Endothelial cell of umbilical vein (primary cell): Measurements from ENCODE around the gene GPRIN1.

ENCODE experiments used
- POLR2A ChIP-seq: IDR thresholded peaks from 2 replicates; pipeline ENCODE4 v1.6.1; 2012; ENCODE audit warnings: low read depth, mild to moderate bottlenecking, control low read depth, low read length
- POLR2AphosphoS5 ChIP-seq: IDR thresholded peaks from 2 replicates; pipeline ENCODE4 v1.6.1; 2012; ENCODE audit warnings: low read depth, mild to moderate bottlenecking, control low read depth, low read length, moderate library complexity; ENCODE audit not compliant: insufficient read depth
- TF ChIP-seq, protein P1 (sequence below), 2 donors: IDR thresholded peaks; 1 replicate in 1 of 2; 2 replicates in 1 of 2; pipeline ENCODE4 v1.5.1; 2011; ENCODE audit warnings: low read length in 2 of 2, mild to moderate bottlenecking in 2 of 2, moderate library complexity in 2 of 2, control low read depth in 1 of 2, inconsistent platforms in 1 of 2, low read depth in 1 of 2; ENCODE audit not compliant: insufficient read depth in 1 of 2; ENCODE audit errors: extremely low read depth in 1 of 2

DNA sequence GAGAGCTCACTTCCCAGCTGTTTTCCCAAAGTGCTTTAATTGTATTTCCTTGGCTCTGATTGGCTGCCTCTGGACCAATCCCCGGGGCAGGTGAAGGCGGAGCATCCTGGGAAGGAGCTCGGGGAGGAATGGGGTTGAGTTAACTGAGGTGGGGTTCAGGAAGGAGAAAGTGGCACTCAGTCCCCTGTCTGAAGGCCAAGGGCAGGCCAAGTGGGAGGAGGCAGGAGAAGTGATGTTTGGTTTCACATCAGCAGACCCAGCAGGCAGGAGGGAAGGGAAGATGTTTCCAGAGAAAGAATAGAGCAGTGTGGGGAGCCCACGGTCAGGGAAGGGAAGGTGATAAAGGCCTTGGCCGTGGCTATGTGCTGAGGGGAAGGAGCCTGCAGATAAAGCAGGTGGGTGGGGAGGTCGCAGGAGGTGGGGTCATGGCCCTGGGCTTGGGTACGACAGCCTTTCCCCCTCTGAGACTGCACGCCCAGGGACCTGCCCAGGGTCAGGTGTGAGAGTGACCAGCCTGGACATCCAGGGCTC, 40.5 kb upstream of the GPRIN1 start:
- TF ChIP-seq, protein P1, sequence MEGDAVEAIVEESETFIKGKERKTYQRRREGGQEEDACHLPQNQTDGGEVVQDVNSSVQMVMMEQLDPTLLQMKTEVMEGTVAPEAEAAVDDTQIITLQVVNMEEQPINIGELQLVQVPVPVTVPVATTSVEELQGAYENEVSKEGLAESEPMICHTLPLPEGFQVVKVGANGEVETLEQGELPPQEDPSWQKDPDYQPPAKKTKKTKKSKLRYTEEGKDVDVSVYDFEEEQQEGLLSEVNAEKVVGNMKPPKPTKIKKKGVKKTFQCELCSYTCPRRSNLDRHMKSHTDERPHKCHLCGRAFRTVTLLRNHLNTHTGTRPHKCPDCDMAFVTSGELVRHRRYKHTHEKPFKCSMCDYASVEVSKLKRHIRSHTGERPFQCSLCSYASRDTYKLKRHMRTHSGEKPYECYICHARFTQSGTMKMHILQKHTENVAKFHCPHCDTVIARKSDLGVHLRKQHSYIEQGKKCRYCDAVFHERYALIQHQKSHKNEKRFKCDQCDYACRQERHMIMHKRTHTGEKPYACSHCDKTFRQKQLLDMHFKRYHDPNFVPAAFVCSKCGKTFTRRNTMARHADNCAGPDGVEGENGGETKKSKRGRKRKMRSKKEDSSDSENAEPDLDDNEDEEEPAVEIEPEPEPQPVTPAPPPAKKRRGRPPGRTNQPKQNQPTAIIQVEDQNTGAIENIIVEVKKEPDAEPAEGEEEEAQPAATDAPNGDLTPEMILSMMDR (IDR thresholded peaks at IDR 0.05; ENCODE audit: extremely low read depth in 1 of 2, insufficient read depth in 1 of 2, low read depth in 1 of 2, low read length in 2 of 2): no peak
- TF ChIP-seq POLR2AphosphoS5 (no peak), POLR2A (no peak)
